Prostate gland (tissue), 2 donors: Measurements from ENCODE around the gene PPFIBP2.

Experiments
- POLR2AphosphoS5 ChIP-seq: sonication (generic); formaldehyde crosslinking; IDR thresholded peaks from one replicate; pipeline ENCODE4 v1.6.1; 2017; ENCODE audit warnings: antibody characterized with exemption
- TF ChIP-seq, protein P1 (sequence below), 4 experiments: fragments of 200-600 bp in 2 of 4; fragments of 450-650 bp in 2 of 4; sonication (generic) in 2 of 4; IDR thresholded peaks; 1 replicate in 3 of 4; 2 replicates in 1 of 4; pipeline ENCODE4 v1.5.1; 2016 to 2019; ENCODE audit warnings: antibody characterized with exemption in 4 of 4, mild to moderate bottlenecking in 2 of 4, moderate library complexity in 2 of 4

DNA sequence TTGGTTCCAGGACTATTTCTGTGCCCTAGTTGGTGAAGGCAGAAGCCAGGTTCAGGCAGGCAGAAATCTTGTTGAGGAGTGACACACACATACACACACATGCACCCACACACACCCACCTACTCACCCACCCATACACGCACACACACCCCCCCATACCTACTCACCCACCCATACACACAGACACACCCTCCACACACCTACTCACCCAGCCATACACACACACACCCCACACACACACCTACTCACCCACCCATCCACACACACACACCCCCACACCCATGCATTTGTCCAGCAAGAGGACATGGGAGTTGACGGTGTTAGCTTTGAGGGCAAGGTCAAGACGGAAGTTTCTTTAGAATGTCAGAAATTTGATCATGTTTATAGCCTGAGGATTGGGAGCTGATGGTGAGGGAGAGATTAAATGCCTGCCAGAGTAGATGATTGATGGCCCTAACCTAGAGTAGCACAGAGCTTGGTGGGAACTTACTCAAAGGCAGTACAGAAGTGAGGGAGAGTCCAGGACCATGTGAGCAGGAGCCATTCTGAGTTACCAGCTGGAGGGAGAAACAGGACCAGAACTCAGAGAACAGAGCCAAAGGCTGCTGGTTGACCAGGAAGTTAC lies 90.6 kb downstream of the PPFIBP2 start:
- TF ChIP-seq, protein P1, sequence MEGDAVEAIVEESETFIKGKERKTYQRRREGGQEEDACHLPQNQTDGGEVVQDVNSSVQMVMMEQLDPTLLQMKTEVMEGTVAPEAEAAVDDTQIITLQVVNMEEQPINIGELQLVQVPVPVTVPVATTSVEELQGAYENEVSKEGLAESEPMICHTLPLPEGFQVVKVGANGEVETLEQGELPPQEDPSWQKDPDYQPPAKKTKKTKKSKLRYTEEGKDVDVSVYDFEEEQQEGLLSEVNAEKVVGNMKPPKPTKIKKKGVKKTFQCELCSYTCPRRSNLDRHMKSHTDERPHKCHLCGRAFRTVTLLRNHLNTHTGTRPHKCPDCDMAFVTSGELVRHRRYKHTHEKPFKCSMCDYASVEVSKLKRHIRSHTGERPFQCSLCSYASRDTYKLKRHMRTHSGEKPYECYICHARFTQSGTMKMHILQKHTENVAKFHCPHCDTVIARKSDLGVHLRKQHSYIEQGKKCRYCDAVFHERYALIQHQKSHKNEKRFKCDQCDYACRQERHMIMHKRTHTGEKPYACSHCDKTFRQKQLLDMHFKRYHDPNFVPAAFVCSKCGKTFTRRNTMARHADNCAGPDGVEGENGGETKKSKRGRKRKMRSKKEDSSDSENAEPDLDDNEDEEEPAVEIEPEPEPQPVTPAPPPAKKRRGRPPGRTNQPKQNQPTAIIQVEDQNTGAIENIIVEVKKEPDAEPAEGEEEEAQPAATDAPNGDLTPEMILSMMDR (IDR thresholded peaks at IDR 0.05) = no peak
- TF ChIP-seq POLR2AphosphoS5 = no peak
